GM11168 (cell line): ENCODE results near the gene TRMT6.

Source experiments
- in situ Hi-C: fragments of 300-500 bp; cut with MboI; formaldehyde crosslinking; loops from one replicate; pipeline ENCODE4 v1.12.0; 2022; ENCODE audit warnings: low sequenced_read_pairs; ENCODE audit not compliant: unreplicated experiment

TRMT6 gene

DNA sequence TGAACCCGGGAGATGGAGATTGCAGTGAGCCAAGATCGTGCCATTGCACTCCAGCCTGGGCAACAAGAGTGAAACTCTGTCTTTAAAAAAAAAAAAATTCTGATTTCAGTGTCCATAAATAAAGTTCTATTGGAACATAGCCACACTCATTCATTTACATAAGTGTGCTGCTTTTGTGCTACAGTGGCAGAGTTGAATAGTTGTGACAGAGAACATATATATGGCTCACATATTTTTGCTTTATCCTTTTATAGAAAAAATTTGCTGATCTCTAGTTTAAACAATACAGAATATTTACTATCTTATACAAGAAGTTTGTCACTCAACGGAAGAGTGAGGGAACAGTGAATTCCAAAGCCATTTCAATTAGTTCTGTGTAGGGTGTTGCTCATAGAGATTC, 18.1 kb upstream of the TRMT6 start:
- in situ Hi-C loops, result no loop called here

DNA sequence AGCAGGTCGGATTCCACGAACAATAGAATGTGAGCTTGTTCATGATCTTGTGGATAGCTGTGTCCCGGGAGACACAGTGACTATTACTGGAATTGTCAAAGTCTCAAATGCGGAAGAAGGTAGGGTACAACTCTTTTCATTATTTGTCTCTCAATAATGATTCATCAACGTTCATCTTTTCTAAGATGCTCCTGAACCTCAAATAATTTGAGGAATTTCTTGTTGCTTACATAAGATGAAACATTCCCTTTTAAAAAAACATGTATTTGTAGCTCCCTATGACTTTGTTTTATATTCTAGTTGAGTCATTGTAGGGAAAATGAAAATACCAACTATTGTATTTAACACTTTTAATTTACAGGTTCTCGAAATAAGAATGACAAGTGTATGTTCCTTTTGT, 17.1 kb upstream of the TRMT6 start:
- in situ Hi-C loops, result no loop called here

DNA sequence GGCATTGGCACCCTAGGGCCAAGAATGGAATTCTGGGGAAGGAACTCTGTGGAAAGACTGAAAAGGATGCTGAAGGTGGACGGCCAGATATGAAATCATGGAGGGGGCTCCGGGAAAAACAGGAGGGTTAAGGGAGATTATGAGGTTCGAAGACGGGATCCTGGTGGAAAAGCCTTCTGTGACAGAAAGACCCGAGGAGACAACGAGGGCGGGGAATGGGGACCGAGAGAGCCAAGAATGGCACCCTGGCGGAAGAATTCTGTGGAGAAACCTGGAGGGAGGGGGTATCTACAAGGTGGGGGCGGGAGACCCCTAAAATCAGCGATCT, 426 bp downstream of the TRMT6 start:
- in situ Hi-C loops, result no loop called here

DNA sequence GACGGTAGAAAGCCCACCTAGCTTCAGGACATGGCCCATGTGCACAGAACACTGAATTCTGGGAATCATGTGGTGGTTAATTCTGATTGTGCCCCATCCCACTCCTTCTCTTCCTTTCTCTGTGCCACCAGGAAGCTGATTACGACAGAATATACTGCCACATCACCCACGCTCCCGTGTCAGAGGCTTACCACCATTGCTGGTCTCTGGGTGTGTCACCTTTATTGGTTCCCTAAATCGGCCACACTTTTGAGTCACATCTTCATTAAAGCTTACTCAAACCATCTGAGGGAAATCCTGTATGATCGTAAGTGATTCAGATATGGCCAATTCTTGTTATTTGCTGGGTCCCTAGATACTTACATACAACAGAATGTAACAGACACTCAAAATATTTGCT, 3.1 kb downstream of the TRMT6 start:
- in situ Hi-C loops, result no loop called here

DNA sequence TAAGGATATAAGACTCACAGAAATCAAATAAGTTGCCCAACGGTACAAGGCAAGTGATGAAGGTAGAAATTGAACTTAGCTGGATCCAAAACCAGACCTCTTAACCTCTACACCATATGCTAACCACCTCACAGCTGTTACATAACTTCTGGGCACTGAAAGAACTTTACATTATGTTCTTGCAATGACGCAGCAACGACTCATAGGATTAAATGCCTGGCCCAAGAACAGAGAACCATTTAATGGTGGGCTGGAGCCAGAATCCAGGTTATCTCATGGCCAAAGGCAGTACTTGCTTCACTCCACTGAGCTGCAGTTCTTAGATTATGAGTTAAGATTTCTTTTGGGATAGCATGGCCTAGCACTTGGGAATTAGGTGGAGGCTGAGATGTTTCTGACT, 4.4 kb downstream of the TRMT6 start:
- in situ Hi-C loops, result no loop called here

DNA sequence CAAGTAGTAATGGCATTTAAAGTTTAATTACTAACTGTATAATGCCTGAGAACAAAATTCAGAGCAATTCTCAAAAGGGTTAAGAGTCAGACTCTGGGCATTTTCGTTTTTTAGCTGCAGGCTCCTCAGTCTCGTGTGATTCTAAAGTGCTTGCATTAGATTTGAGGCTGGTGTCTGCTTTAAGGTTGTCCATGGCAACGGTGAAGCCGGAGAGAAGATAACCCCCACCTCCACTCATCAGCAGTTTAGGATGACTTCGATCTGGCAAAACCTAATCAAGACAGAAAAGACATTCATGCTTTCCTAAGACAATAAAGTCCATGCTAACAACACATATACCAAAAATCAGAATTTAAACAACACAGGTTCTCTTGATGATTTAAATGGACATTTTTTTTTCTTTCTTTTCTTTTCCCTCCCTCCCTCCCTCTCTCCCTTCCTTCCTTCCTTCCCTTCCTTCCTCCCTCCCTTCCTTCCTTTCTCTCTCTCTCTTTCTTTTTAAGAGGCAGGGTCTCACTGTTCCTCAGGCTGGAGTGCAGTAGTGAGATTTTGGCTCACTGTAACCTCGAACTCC, 11.8 kb downstream of the TRMT6 start:
- in situ Hi-C loops, result no loop called here

DNA sequence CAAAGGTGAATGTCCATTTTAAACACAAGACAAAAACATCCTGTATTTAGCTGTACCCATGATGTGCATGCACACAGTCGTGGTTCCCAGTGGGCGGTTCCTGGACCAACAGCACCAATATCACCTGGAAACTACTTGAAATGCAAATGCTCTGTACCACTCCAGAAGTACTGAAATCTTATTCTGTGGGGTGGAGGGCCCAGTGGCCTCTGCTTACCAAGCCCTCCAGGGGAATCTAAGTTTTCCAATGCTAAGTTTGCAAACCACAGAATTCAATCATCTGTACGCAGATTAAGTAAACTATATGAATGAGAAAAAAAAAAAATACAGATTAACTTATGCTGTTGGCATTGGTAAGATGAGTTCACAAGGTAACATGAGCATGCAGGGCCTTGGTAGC, 14.1 kb downstream of the TRMT6 start:
- in situ Hi-C loops, result no loop called here

DNA sequence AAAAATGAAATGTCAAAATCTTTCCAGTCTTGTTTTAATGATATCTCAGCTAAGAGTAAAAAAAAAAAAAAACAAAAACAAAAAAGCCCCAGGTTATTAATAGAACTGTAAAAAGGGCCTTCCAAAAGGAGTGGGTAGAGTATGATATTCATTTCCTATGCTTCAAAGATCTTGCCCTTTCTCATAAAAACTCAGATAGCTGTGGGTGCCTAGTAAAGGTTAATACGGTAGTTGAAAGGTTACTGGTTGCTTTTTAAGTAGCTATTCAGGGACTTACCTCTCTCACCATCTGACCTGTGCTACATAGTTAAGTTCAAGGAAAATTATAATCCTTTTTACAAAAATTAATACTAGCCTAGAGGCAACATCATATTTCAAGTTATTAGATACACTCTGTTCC, 14.9 kb downstream of the TRMT6 start:
- in situ Hi-C loops, result no loop called here

DNA sequence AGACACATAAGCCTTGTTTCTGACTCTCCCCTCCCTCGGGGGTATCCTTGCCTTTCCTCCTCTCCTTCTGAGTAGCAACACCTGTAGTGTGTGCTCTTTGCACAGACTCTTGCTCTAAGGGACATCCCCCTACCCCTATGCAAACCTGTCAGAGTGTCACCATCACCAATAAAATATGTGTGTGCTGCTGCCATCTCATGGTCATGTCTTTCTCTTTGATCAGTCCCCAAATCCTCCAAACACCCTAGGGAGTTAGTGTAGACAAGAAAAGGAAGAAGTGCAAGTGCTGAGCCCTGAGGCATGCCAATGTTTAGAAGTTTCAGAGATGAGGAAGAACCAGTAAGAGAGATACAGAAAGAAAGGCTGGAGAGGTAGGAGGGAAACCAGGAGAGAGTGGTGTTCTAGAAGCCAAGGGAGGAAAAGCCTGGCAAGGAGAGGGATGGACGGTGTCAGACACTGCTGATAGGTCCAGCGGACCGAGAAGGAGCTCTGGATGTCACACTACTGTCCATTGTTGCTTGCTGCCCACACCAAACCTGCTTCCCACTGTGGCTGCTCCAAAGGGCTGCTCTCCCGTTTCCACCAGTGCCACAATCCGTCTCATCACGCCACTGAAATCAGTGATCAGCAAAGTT, 16.4 kb downstream of the TRMT6 start:
- in situ Hi-C loops, result no loop called here

DNA sequence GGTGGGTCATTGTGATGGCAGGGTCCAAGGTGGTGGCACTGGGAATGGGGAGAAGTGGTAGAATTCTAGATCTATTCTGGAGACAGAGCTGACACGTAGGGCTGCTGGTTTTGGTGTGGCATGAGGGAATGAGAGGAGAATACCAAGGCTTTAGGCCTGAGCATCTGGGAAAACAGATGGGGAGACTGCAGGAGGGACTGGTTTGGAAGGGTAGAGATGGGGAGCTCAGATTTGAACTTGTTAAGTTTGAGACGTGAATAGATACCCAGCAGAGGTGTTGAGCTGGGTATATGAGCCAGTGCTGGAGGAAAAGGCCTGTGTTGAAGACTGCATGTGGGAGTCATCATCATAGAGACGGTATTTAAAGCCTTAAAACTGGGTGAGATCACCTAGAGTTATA, 17.5 kb downstream of the TRMT6 start:
- in situ Hi-C loops, result no loop called here

DNA sequence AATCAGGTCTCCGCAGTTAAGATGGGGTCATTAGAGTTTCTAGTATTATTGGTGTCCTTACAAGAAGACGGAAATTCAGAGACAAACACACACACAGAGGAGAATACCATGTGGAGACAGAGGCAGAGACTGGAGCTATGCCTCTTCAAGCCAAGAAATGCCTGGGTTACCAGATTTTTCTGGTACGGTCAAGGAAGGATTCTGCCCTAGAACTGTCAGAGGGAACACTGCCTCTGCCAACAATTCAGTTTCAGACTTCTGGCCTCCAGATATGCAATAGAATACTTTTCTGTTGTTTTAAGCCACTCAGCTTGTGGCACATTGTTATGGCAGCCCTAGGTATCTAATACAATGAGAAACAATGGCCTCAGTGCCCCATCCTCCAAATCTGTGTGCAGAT, 18.9 kb downstream of the TRMT6 start:
- in situ Hi-C loops, result no loop called here

DNA sequence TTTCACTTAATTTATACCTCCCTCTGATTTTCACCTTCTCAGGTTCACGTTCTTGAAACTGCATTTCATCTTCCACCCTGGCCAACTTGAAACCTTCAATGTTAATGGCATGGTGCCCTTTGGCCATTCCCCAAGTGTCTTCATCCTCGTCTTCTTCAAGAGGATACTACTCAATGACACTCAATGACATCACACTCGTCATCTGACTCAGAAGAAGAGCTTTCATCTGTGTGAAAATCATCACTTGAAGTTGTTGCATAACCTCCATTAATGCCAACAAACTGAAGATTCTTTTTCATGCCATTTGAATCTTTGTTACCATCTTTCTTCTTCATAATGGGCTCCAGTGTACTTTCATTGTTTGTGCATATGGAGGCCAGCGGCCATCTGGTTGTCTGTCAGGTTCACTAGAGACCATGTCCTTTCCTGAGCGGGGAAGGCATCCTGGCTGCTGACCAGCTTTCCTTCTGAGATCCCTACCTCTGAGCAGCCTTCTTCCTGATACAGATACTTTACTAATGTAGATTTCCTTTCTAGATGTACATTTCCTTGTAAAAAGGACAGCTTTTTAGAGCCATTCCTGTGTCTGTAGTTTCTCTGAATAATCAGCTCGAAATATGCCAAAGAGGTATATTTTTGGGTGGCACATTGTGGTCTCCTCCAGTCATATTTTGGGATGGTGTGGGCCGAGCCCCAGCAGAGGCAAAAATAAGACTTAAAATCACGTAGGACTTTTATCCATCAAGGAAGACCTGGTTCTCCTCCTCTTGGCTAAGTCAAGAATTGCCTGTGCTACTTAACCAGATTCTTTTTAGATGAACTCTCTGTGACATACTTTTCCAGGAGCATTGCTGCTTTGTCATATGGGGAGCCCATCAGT, 21.3 kb downstream of the TRMT6 start:
- in situ Hi-C loops, result no loop called here

DNA sequence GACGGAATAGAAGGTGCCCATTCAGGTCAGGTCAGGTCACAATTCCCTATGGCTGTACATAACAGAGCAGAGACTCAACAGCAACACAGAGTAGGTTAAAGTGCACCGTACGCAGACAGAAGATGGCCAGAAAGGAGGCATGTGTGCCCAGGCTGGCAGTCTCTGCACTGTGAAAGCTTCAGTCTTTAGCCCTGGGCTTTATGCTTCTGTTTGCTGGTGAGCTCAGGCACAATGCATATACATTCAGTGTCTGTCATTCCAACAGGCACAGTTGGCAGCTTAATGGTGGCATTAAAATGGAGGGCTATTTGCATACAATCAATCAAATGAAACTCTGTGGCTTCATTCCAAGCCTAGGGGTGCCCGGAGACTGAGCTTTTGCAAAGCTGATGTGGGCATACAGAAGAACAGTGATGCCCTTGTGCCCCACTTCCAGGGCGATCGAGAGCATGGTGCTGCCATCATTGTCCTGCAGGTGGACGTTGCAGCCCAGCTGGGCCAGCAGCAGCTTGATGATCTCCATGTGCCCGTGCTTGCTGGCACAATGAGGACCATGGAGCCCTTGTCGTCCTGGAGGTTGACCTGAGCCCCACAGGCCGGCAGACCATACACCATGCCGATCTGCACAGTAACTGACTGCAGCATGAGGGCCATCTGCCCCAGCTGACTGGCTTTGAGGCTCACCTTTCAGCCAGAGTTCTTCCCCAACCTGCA, 22.4 kb downstream of the TRMT6 start:
- in situ Hi-C loops, result no loop called here

DNA sequence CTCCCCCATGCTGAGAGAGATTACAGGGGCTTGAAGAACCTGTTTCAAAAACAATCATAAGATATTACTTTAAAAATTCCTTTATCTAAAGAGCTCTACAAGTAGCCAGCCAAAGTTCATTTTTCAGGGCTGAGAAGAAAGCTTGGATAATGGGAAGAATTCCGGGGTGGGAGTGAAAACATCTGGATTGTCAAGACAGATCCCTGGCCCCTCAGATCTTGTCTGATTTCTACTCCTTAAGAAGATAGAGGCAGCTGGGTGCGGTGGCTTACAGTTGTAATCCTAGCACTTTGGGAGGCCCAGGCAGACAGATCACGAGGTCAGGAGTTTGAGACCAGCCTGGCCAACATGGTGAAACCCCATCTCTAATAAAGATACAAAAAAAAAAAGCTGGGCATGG, 24.8 kb downstream of the TRMT6 start:
- in situ Hi-C loops, result no loop called here

DNA sequence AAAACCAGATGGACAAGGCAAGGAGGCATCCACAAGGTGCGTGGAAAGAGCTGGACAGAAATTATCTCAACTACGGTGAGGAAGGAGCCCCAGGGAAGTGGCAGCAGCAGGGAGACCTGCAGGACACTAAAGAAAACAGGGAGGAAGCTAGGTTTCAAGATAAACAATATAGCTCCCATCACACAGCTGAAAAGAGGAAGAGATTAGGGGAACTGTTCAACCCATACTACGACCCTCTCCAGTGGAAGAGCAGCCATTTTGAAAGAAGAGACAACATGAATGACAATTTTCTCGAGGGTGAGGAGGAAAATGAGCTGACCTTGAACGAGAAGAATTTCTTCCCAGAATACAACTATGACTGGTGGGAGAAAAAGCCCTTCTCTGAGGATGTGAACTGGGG, 26.8 kb downstream of the TRMT6 start:
- in situ Hi-C loops, result no loop called here

DNA sequence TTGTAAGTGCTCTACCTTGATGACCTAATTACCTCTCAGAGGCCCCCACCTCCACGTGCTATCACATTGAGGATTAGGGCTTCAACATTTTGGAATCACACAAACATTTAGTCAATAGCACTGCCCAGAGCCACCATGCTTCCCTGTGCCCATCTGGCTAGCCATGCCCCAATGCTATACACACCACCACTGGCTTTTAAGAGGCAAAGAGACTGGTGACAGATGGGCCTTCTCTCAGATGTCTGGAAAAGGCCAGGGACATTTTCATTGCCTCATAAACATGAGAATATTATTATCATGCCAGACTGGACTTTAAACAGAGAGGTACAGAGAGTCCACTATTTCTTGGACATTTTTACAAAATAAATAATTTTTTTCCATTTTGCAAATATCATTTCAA, 29.8 kb downstream of the TRMT6 start:
- in situ Hi-C loops, result no loop called here

DNA sequence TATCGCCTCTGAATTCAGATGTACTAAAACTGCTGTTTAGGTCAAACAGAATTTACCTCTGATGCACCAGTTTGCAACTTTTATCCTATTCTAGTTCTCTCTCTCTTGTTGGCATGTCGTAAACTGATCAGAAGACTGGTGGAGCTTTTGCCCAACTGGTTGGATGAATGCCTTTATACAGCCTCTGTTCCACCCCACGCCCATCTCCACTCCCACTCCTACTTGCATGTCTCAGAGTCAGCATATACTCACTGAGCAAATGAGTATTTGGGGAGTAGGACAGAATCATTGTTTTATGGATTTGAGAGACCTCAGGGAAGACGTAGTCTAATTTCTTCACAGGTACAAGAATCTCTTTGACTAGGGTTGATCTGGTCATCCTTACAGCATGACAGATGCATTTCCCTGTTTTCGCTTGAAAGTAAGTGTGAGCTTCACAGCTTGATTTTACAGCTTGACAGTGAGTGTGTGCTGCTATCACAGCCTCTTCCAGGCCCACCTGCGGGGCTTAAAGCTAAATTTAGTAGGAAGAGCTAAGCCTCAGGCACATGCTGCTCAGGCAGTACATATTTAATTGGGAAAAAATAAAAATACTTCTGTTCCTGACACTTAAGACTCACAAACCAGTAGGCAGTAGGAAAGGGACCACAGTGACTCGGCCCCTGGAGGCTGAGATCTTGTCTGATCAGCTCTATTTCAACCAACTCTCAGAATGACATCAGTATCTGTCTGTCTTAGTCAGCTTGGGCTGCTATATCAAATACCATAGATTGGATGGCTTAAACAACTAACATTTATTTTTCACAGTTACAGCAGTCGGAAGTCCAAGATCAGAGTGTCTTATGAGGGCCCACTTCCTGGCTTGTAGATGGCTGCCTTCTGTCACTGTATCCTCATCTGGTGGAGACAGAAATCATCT, 30.4 kb downstream of the TRMT6 start:
- in situ Hi-C loops, result no loop called here

DNA sequence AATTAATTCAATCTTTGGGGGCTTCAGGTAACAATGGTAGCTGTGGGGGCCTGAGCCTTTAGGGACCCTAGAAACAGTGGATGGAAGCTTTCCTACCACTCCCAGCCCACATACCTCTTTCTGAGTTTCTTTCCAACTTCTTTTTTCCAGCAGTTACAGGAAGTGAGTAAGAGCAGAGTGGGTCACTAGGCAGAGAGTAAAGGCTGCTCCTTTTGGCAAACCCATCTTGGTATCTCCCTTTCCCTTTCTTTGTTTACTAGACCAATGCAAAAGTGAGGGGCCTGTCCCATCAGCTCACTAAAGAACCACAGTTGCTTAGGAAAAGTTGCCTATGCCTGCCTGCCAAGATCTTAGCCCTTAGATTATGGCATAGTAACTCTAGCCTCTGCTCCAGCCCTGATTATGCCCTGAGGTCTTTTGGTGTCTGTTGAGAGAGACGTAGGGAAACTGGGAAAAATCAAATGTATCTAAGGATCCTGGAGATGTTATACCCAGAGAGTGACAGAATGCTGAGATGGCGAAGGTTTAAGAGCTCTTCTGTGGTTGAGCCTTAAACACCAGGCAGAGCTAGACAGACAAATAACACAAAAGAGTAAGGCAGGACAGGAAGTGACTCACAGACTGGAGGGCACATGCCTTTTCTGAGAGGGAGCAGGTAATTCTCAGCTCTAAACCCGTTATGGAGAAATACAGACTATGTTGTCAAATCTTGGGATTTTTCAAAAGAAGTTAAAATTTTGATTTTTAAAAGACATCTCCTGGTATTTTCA, 31.3 kb downstream of the TRMT6 start:
- in situ Hi-C loops, result no loop called here

DNA sequence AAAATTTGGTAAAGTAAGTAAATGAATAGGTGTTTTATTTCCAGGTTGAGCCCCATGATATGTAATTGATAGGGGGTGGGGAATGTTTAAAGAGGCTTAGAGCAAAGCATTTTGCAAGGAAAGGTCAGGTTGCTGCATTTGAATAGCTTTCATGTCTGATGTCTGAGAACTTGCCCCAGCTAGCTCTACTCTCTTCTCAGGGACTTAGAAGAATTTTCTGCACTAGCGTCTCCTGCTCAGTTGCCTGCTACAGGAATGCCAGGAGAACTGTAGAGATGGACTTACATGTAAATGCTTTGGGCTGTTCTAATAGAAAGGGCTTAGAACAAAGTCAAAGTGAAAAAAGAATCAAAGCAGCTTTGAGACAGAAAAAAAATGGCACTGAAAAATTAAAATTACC, 35.5 kb downstream of the TRMT6 start:
- in situ Hi-C loops, result no loop called here
